ENCODE data around the gene RGS3.
A peak's percentile ranks its signal among the peaks of the same experiment; 100 is the strongest.

Gene RGS3

DNA sequence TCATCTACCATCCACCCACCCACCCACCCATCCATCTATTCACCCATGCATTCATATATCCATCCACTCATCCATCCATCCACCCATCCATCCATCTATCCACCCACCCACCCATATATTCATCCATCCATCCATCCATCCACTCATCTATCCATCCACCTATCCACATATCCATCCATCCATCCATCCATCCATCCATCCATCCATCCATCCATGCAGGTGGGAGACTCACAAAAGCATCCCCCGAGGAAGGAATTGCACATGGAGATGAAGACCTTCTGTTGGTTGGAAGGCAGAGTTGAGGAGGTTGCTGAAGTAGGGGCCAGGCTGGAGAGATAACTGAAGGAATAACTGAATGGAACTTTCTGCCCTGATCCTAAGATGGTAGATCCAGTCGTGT, 126.9 kb downstream of the RGS3 start:
- DNase-seq = no peak

DNA sequence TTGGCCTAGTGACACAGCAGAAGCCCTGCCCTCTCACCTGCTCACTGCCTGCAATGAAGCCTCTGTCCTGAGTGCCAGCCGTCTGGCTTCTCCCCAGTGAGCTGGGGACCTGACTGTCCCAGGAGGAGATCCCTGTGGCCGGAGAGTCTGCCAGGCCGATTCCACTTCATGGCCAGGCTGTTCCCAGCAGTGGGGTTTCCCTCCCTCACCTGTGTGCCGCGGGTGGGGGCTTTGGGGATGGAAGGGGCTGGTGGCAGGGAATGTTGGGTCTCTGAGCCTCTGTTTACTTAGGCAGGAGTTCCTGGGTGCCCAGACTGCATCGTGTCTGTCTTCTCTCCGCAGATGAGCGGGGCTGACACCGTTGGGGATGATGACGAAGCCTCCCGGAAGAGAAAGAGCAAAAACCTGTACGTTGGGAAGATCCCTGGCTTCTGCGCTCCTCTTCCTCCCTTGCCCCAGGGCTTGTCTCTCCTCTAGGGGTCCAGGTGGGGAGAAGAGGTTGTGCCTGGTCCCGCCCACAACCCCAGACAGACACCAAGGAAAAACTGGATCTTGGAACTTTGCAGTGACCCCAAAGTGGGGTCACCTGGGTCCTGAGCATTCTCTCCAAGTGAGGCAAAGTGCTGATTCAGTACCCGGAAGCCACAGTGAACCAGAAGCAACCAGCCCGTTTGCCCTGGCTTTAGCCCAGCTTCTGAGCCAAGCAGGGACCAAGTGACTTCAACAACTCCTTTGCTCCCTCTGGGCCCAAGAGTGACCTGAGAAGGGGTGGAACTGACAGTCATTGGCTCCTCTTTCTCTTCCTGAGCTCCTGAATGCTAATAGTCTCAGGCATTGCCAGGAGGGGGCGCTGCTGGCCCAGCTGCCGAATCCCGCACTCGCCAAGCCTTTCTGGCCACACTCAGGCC, 127.7 kb downstream of the RGS3 start:
- peak in 3 of 5 donors; percentile 27 to 58 (median 29) for DNase-seq

DNA sequence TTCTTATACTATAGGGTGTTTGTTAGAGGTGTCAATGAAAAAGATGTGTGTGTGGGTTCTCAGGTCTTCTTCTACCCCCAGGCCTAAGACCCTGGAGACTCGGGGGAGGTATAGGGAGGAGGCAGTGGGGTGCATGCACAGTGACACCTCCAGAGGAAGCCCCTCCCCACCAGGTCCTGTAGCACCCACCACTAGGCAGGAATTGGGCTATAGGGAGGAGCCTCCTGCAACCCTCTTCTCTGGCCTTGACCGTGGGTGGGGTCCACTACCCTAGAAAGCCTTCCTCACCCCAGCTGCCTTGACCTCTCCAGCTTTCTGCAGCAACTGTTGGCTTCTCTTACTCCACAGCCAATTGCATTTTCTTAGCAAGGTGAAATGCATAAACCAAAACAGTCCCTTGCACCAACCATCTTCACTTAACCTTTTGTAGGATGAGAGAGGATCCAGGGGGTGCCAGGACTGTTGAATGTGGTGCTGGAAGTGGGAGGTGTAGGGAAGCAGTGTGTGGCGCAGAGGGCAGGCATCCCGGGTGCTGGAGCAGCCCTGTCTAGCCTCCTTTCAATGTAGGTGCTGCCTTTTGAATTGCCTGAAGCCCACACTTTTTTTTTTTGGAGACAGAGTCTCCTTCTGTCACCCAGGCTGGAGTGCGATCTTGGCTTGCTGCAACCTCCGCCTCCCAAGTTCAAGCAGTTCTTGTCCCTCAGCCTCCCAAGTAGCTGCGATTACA, 128.5 kb downstream of the RGS3 start:
- no peak for DNase-seq

DNA sequence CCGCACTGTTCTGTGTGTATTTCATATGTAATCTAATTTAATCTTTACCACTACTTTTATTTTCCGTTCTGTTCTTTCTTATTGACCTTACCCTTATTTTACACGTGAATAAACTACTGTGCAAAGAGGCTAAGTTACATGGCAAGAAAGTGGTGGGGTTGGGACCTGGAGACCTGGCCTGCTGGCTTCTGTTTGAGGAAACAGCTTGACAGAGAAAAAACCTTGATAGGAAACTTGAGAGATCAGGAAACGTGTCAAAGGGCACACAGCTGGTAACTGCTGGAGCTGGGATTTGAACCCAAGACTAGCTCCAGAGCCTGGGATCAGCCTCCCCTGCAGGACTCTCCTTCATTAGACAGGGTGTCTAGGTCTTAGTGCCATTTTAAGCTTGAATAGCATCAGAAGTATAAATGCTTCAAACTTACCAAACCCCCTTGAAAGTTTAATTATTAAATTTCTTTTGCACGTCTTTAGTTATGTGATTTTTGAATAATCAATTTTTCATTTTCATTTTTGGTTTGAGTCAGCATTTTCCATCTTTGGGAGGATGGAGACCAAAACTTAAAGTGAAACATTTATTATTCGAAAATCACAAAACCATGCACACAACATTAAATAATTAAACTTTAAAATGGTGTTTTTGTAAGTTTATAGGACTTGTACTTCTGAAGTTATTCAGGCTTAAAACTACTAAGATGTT, 129.5 kb downstream of the RGS3 start:
- peak in 1 of 5 donors; percentile 26 for DNase-seq

DNA sequence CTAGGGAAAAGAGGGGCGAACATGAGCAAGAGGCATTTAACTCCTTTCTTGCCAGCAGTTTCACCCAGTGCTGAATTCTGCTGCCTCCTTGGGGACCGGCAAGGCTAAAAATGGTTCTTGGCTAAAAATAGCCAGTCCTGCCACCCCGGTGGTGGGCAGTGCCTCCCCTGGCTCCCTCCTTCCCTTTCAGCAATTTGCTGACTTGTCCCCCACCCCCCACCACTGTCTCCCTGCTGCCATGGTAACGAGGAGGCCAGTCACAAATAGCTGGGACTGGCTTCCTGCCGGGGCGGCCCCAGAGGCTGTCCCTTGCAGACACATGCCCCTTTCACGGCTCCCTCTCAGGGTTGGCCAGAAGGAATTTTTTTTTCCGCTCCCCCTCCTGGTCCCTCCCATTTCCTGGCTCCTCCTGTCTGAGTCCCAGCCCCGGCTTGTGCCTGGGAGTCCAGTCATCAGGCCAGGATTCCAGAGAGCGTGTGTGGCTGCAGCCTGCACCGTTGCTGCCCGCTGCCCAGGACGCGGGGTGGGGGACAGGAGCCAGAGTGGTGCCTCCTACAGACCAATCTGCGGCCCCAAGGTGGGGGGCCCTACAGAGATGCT, 130.3 kb downstream of the RGS3 start:
- no peak for DNase-seq

DNA sequence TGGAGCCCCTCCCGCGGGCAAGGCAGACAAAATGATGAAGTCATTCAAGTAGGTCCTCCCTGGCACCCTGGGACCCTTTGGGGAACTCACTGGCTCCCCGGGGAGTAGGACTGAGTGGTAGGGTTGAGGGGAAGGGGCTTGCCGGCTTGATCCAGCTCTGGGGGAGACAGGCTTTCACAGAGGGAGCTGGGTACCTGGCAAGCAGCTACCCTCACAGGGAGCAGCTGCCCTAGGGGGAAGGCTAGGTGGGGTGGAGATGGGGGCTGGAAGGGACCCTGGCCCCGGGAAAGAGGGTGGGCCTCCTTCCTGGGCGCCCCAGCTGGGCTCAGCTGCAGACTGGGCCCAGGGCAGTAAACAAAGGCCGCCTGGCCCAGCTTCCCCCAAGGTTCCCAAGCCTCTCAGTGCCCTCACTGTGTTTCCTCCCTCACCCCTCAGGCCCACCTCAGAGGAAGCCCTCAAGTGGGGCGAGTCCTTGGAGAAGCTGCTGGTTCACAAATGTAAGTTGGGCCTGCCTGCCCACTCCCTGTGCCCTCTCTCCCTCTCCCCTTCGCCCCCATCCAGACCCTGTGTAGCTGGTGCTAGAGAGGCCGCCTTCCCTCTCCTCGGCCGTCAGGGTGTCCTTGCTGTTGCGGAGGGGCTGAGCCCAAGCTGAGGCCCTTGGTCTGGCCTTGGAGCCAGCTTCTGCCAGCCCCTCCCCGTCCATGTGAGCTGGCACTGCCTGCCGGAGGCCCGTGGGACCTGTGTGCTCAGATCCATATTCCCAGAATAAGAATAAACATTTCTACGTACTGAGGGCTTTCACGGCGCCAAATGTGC, 131.2 kb downstream of the RGS3 start:
- DNase-seq = no peak

DNA sequence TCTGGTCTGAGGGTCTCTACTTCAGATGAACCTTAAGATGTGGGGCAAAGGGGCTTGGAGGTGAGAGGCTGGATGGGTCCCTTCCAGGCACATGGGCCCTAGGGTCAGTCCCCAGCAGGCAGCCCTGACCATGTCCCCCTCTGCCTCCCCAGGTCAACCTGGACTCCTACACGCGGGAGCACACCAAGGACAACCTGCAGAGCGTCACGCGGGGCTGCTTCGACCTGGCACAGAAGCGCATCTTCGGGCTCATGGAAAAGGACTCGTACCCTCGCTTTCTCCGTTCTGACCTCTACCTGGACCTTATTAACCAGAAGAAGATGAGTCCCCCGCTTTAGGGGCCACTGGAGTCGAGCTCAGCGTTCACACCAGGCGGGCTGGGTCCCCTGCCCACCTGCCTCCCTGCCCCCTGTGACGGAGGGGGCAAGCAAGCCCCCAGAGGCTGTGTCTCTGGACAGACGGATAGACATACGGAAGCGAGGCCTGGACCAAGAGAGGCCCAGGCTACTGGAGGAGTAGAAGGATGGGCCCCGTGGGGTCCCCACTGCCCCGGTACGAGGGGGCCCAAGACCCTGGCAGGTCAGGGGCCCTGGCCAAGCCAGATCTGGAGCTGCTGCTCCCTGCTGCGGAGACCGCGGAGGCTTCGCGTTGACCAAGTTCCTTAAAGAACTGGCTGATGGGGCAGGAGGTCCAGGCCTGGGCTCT, 133.2 kb downstream of the RGS3 start:
- no peak for DNase-seq

DNA sequence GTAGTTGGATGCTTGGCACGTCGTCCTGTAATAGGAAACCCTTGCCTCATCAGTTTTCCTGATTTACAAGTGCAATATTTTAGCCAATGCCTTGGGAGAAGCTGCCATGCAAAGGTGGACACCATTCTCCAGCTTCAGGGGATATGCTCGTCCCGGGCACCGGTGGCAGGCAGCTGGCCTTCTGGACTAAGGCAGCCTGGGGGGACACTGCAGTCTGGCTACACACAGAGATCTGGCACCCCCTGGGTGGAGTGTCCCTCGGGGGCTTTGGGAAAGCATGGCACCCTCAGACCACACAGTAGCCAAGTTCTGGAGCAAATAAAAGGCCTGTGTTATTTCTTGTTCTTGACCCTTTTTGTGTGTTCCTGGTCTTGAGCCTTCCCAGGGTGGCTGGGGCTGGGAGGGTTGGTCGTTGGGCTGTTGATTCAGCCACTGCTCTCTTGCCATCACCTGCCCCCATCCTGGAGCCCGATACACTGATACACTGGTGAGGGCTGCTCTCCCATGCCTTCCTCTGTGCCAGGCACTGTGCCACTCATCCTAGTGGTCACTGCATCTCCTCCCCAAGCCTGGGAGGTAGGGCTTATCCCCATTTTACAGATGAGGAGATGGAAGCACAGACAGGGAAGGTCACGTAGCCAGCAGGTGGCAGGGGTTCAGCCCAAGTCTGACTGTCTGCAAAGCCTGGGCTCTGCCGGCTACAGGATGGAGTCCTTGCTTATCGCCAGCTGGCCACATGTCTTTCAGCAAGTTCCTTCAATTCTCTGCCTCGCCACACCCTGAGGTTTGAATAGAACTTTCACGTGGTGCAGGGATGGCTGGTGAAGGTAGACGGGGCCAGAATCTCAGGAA, 134.1 kb downstream of the RGS3 start:
- DNase-seq = no peak

DNA sequence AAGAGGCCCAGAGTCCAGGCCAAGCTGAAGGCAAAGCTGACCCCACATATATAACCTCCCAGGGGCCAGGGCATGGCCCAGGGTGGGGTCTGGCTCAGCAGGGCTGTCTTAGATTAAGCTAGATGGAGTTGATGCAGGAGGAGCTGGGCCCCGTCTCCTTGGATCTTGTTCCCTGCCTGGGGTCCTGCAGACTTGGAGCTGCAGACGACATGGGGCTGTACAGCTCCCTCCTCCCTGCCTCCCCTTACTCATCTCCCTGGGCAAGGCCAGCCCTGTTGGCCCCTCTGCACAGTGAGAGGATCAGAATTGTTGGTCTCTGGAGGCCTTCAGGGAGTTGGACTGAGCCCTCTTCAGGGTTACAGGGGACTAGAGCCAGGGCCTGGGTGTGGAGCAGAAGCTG, 134.9 kb downstream of the RGS3 start:
- DNase-seq = no peak

DNA sequence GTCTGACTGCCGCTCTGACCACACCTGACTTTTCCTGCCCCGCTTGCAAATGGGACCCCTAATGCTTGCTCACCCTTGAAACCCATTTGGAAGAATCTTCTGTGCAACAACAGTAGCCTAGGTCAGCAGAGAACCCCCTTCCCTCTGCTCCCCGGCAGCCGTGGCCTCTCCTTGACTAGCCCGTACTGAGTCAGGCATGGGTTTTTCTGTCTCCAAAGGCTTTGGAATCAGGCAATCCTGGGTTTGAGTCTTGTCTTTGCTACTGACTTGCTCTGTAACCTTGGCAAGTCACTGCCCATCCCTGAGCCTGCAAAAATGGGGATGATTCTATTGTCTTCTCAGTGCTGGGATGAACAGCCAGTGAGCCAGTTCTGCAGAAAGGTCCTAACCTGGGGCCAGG, 135.4 kb downstream of the RGS3 start:
- no peak for DNase-seq

DNA sequence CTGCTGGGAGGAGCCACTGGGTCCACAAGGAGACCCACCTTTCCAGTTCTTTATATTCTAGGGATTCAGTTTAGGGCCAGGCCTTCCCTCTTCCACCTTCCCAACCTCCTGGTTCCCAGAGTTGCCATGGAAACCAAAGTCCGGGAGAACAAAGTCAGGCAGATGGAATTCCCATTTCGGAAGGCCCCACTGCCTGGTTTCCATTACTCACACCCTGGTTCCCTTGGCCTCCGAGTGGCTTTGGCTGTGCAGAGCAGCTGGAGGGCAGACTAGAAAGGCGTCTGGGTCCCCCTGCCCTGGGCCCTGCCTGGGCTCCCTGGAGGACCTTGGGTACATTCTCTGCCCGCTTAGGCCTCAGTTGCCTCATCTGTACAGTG, 136.1 kb downstream of the RGS3 start:
- no peak for DNase-seq

DNA sequence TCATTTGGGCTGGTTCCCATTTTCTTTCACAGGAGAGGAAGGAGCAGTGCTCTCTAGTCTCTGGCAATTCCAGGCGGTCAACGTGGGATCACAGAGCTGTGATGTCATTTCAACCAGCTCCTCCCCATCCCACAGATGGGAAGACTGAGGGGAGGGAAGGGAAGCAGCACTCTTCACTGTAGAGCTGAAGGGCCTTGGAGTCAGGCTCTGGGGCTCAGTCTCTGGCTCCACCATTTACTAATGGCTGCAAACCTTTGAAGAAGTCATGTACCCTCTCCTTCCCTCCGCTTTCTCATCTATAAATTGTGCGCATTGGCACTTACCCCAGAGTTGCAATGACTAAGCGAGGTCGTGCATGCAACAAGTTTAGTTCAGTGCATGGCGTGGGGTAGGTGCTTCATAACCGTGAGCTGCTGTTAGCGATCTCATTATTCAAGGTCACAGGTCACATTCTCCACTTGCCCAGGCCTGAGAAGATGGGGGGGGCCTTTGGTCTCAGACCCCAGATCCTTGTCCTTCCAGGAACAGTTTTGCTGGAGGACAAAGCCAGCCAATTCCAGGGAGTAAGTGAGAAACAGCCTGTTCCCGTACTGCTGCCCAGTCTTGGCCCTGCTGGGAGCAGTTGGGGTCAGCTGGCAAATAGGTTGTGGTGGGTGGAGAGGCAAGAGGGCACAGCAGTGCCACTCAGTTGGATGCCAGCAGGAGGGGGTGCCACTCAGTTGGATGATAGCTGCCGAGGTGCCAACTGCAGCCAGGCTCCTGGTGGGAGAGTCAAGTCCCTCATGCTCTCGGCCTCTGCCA, 136.7 kb downstream of the RGS3 start:
- no peak for DNase-seq

DNA sequence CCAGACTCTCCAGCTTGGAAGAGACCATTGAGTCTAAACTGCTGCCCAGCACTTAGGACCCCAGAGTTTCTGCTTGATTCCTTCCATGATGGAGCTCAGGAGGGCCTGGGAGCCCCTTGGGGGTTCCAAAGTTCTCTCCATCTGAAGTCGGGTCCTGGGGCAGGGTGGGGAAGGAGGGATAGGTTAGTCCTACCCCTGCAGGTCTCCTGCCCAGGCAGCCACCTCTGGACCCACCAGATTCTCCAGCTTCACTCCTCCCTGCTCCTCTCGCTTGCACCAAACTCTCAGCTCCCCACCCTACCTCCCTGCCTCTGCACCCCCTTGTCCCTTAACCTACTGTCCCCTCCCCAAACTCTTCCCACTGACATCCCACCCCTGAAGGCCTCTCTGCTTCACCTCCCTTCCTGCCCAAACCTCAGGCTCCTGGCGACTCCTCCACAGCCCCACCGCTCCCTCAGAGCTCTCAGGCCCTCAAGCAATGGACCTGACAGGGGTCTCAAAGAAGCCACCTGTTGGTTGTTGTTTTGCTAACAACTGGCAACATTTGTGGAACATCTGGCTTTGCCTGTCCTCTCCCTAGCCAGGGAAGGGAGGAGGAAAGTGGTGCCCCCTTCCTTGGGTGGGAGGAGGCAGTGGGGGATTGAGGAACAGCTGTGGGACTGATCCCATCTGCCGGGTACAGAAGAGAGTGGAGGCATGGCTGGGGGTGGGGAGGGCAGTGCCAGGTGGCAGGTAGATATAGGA, 137.5 kb downstream of the RGS3 start:
- DNase-seq = no peak

DNA sequence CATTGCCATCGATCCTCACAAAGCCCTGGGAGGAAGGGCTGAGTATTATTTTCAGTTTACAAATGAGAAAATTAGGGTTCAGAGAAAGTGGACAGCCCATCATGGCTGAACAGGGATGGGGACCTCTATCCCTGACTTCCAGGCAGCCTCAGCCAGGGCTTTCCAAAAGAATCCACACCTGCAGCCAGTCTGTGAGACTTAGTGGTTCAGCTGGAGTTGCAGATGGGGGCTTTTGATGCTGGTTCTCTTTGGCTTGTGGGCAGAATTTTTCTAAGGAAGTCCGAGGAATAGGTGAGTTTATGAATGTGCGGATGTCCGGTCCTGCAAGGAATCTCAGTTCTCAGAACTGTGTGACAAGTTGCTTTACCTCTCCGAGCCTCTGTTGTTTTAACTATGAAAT, 138.1 kb downstream of the RGS3 start:
- no peak for DNase-seq

DNA sequence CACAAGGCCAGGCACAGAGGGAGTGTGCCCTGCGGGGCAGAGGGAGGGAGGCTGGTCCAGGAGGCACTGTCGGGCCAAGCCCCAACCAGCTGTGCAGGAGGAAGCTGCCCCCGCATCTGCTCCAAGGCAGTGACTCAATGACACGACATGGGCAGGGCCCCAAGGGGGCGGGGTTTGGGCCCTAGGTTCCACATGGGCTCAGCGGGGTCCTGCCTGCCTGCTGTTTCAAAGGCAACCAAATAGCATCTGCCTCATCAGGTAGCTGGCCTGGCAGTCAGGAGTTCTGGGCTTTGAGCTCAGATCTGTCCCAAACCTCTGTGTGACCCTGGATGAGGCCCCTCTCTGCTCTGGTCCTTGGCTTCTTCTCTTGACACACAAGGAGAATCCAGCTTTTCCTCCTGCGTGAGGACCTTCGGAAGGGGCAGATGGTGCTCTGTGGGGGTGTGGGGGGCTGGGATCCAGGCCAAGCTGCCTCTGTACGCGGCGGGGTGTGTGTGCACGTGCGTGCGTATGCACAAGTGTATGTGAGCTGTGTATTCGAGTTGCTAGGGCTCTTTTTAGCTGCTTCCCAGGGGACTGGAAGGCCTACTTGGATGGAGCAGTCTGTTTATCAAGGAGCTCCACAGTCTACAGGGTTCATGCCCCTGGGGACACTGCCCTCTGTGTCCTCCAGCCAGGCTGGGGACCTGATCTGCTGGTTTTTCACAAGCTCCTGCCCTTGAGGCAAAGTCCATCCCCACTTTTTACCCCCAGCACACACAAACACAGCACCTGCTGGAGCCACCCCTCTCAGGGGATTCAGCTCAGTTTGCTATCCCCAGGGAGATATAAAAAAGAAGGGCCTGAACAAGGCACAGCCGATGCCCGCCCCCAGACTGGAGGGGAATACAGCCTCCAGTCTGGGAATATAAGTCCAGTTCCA, 138.9 kb downstream of the RGS3 start:
- peak in 1 of 5 donors; percentile 22 for DNase-seq

DNA sequence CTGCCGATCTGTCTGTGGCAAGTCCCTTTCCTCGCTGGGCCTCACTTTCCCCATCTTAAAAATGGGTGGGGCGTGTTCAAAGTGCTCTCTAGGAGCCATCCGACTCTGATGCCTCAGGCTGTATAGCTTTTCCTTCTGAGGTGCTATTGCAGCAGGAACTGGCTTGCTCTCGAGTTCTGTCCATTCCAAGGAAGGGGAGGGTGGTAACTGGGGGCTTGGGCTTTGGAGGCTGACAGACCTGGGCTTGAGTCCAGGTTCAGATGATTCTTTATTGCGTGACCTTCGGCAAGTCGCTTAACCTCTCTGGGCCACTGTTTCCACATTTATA, 139.5 kb downstream of the RGS3 start:
- no peak for DNase-seq

DNA sequence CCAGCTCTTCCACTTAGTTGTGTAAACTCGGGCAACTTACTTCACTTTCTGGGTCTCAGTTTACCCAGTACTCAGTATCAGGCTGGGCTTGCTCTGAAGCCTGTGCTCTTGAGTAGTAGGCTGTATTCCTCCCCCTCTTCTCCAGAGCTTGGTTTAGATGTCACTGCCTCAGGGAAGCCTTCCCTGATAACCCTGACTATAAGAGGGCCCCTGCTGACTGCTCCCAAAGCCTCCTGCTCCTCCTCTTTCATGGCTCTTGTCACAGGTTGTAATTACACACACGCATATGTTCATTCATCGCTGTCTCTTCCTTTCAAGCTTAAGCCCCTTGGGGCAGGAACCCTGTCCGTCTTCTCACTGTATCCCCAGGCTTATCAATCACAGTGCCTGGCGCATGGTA, 140.2 kb downstream of the RGS3 start:
- no peak for DNase-seq

DNA sequence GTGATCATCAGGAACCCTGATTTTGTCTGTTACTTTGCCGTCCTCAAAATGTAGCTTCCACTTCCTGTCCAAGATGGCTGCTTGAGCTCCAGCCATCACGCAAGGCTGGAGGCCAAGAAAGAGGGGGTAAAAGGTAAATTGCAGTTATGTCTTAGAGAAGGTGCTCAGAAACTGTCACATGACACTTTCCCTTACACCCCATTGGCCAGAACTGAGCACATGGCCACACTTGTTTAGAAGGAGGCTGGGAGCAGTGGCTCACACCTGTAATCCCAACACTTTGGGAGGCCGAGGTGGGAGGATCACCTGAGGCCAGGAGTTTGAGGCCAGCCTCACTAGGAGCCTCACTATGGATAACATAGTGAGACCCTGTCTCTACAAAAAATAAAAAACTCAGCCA, 140.9 kb downstream of the RGS3 start:
- no peak for DNase-seq

Measured in T-helper 1 cell (primary cell).